ENCODE measurements around the gene TREML2. TPM values are rescaled to one million over a fixed set of nuclear protein-coding genes. Genes with fewer than 3 reads are reported as not detected.

Gene TREML2
- polyA plus RNA-seq, 1 of the 3 experiments (the other 2 are of a cell fraction): not detected

DNA sequence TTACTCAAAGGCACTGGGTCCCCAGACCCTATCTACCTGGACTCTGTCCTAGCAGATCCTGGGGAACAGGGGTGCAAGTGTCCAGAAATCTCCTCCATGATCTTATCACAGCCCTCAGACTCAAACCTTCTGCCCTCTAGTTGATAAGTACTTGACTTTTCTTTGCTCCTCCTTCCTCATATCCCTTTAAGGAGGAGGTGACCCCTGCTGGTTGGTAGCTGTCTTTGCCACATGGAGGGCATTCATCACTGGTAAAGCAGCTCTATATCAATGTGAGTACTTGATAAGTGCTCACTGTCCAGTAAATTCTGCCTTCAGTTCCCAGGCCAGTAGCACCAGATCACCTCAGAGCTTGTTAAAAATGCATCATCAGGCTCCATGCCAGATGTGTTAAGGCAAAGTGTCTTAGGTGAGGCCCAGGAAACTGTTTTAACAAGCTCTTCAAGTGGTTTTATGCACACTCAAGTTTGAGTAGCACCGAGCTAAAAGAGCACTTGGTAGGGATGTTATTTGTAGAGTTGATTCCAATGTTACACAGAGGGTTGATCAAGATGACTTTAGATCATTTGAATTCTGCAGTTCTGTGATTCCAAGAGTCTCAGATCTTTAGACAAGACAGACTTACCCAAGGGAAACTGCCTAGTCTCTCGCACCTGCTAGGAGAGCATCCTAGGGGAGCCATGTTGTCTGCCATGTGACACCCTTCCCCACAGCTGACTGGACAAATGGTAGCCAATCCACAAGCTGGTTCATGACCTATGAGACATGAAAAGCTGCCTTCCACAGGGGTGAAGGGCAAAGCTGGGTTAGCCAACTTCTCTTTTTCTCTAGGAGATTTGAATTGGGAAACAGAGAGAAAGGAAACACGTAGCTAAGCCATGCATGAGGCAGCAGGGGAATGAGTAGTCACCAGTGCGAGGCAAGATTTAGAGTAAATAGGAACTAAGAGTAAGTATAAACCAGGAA, 18.6 kb downstream of the TREML2 start:
- Histone ChIP-seq H3K9me3 (no peaks in the 10 kb centered on the region), H3K4me1 (ENCODE audit: control insufficient read depth in 1 of 2, insufficient read depth in 2 of 2, low read depth in 1 of 2, low read length in 1 of 2) (no peaks in the 10 kb centered on the region), H3K4me2 (no peak overlapping the region), H3K27ac (ENCODE audit: low read depth in 2 of 2, low read length in 1 of 2) (no peak overlapping the region), H2AFZ (ENCODE audit: low read depth) (no peak overlapping the region), H4K20me1 (ENCODE audit: insufficient read depth) (no peaks in the 10 kb centered on the region), H3K9me2 (no peaks in the 10 kb centered on the region), H3K36me3 (replicated peaks in 1 of 2; ENCODE audit: control insufficient read depth in 1 of 2, insufficient read depth in 2 of 2, low read length in 1 of 2) (no peaks in the 10 kb centered on the region), H3K79me2 (ENCODE audit: insufficient read depth) (no peaks in the 10 kb centered on the region), H3F3A (replicated peaks; ENCODE audit: insufficient read depth) (no peaks in the 10 kb centered on the region), H3K9ac (no peak overlapping the region), H3K27me3 (ENCODE audit: insufficient read depth) (peaks cover 10% of the 10 kb centered on the region; the same call in 1 of the 2 replicates), H3K4me3 (ENCODE audit: low read depth in 2 of 2, low read length in 1 of 2) (no peak overlapping the region)
- ChIA-PET CTCF (interaction anchor here (0.6 to 1.6 kb wide), 18 partner anchors 9 to 1201 kb away, joined by 3 to 5 read pairs (median 4); no protein-coding TSS in a partner anchor), POLR2A (no interaction called here)
- peak; percentile 55 for DNase-seq
- WGBS (ENCODE audit: low lambda C conversion rate): 32% methylated on average over 4 of the region's 4 CpGs
- TF ChIP-seq, protein P1, sequence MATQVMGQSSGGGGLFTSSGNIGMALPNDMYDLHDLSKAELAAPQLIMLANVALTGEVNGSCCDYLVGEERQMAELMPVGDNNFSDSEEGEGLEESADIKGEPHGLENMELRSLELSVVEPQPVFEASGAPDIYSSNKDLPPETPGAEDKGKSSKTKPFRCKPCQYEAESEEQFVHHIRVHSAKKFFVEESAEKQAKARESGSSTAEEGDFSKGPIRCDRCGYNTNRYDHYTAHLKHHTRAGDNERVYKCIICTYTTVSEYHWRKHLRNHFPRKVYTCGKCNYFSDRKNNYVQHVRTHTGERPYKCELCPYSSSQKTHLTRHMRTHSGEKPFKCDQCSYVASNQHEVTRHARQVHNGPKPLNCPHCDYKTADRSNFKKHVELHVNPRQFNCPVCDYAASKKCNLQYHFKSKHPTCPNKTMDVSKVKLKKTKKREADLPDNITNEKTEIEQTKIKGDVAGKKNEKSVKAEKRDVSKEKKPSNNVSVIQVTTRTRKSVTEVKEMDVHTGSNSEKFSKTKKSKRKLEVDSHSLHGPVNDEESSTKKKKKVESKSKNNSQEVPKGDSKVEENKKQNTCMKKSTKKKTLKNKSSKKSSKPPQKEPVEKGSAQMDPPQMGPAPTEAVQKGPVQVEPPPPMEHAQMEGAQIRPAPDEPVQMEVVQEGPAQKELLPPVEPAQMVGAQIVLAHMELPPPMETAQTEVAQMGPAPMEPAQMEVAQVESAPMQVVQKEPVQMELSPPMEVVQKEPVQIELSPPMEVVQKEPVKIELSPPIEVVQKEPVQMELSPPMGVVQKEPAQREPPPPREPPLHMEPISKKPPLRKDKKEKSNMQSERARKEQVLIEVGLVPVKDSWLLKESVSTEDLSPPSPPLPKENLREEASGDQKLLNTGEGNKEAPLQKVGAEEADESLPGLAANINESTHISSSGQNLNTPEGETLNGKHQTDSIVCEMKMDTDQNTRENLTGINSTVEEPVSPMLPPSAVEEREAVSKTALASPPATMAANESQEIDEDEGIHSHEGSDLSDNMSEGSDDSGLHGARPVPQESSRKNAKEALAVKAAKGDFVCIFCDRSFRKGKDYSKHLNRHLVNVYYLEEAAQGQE (IDR thresholded peaks at IDR 0.05; ENCODE audit: low read depth, low read length): no peak
- TF ChIP-seq, protein P2, sequence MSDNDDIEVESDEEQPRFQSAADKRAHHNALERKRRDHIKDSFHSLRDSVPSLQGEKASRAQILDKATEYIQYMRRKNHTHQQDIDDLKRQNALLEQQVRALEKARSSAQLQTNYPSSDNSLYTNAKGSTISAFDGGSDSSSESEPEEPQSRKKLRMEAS (IDR thresholded peaks at IDR 0.05; ENCODE audit: low read depth): 0 out of 2 replicates have a peak, but pooled peaks have one; percentile 14
- TF ChIP-seq, protein P3, sequence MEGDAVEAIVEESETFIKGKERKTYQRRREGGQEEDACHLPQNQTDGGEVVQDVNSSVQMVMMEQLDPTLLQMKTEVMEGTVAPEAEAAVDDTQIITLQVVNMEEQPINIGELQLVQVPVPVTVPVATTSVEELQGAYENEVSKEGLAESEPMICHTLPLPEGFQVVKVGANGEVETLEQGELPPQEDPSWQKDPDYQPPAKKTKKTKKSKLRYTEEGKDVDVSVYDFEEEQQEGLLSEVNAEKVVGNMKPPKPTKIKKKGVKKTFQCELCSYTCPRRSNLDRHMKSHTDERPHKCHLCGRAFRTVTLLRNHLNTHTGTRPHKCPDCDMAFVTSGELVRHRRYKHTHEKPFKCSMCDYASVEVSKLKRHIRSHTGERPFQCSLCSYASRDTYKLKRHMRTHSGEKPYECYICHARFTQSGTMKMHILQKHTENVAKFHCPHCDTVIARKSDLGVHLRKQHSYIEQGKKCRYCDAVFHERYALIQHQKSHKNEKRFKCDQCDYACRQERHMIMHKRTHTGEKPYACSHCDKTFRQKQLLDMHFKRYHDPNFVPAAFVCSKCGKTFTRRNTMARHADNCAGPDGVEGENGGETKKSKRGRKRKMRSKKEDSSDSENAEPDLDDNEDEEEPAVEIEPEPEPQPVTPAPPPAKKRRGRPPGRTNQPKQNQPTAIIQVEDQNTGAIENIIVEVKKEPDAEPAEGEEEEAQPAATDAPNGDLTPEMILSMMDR (IDR thresholded peaks at IDR 0.05): peak; percentile 66
- TF ChIP-seq ELF1 (IDR thresholded peaks at IDR 0.05): no peak
- peak; percentile 57 for TF ChIP-seq SMC3 (IDR thresholded peaks at IDR 0.05; ENCODE audit: low read depth, low read length)
- peak; percentile 64 for TF ChIP-seq RAD21 (IDR thresholded peaks at IDR 0.05; ENCODE audit: low read length)

DNA sequence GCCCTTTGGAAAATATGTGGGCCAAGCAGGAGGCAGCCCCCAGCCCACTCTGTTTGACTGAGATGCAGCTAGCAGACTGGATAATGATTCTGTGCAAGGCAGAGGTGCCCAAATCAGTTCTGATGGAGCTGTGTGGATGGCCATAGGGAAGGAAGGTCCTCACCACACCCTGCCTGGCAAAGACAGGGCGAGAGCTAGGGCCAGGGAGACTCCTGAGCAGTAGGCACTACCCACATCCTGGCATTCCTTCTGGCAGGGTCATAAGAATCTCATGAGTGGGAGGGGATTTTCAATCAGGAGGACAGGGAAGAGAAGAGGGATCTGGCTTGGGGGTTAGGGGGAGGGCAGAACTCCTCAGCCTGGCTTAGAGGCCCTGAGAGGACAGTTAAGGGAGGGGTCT, 19.4 kb downstream of the TREML2 start:
- TF ChIP-seq FOXJ3 (CRISPR knock-in tag; IDR thresholded peaks at IDR 0.05): no peak
- TF ChIP-seq, protein P4, sequence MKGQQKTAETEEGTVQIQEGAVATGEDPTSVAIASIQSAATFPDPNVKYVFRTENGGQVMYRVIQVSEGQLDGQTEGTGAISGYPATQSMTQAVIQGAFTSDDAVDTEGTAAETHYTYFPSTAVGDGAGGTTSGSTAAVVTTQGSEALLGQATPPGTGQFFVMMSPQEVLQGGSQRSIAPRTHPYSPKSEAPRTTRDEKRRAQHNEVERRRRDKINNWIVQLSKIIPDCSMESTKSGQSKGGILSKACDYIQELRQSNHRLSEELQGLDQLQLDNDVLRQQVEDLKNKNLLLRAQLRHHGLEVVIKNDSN (IDR thresholded peaks at IDR 0.05; ENCODE audit: borderline replicate concordance, low read depth): no peak
- no peak for TF ChIP-seq NFIC (IDR thresholded peaks at IDR 0.05; ENCODE audit: borderline replicate concordance)
- TF ChIP-seq SIN3A (IDR thresholded peaks at IDR 0.05; ENCODE audit: borderline replicate concordance, low read depth, low read length): no peak
- no peak for TF ChIP-seq FOXM1 (IDR thresholded peaks at IDR 0.05; ENCODE audit: low read depth)
- TF ChIP-seq POLR2AphosphoS5 (IDR thresholded peaks at IDR 0.05; ENCODE audit: low read depth, low read length): no peak
- no peak for TF ChIP-seq EZH2phosphoT487 (IDR thresholded peaks at IDR 0.05; ENCODE audit: borderline replicate concordance, low read depth)

More for the DNA sequence above, 19.4 kb downstream of the TREML2 start:
- H3K9ac ChIP-seq: no peak overlapping the region
- H3K36me3 ChIP-seq (replicated peaks in 1 of 2; ENCODE audit: control insufficient read depth in 1 of 2, insufficient read depth in 2 of 2, low read length in 1 of 2): no peaks in the 10 kb centered on the region
- no peak overlapping the region for H3K4me3 ChIP-seq (ENCODE audit: low read depth in 2 of 2, low read length in 1 of 2)
- no peaks in the 10 kb centered on the region for H3K4me1 ChIP-seq (ENCODE audit: control insufficient read depth in 1 of 2, insufficient read depth in 2 of 2, low read depth in 1 of 2, low read length in 1 of 2)
- H3K79me2 ChIP-seq (ENCODE audit: insufficient read depth): no peaks in the 10 kb centered on the region
- WGBS (ENCODE audit: low lambda C conversion rate): 0% methylated on average over 1 of the region's 1 CpG
- POLR2A ChIA-PET: no interaction called here
- CTCF ChIA-PET: interaction anchor here (0.8 to 1.6 kb wide), 14 partner anchors 8 to 1200 kb away, joined by 3 to 5 read pairs (median 4); no protein-coding TSS in a partner anchor
- peaks cover 10% of the 10 kb centered on the region; the same call in 1 of the 2 replicates for H3K27me3 ChIP-seq (ENCODE audit: insufficient read depth)
- DNase-seq: no peak
- H3K9me3 ChIP-seq: no peaks in the 10 kb centered on the region
- H2AFZ ChIP-seq (ENCODE audit: low read depth): no peak overlapping the region
- no peaks in the 10 kb centered on the region for H3K9me2 ChIP-seq
- no peak overlapping the region for H3K27ac ChIP-seq (ENCODE audit: low read depth in 2 of 2, low read length in 1 of 2)
- H3K4me2 ChIP-seq: no peak overlapping the region
- no peaks in the 10 kb centered on the region for H3F3A ChIP-seq (replicated peaks; ENCODE audit: insufficient read depth)
- H4K20me1 ChIP-seq (ENCODE audit: insufficient read depth): no peaks in the 10 kb centered on the region
